Endodermal cell (in vitro differentiated cells): ENCODE measurements around the gene CLSTN2. TPM values are rescaled to one million over a fixed set of nuclear protein-coding genes. Genes with fewer than 3 reads are reported as not detected.

Source experiments
- DNase-seq: peaks from one replicate; pipeline ENCODE4 v3.0.0-alpha.2; 2017
- H3K27ac ChIP-seq: 2 replicates; pipeline ENCODE4 v1.5.1; 2013; ENCODE audit warnings: mild to moderate bottlenecking, low read depth, low read length, moderate library complexity
- H3K27me3 ChIP-seq: 2 replicates; pipeline ENCODE4 v1.6.1; 2013; ENCODE audit warnings: mild to moderate bottlenecking, low read length, moderate library complexity; ENCODE audit not compliant: insufficient read depth, control insufficient read depth, poor library complexity, severe bottlenecking
- H3K36me3 ChIP-seq: 2 replicates; pipeline ENCODE4 v1.7.0; 2013; ENCODE audit warnings: mild to moderate bottlenecking, low read length, moderate library complexity; ENCODE audit not compliant: control insufficient read depth, insufficient read depth
- H3K4me1 ChIP-seq: one replicate; pipeline ENCODE4 v1.7.0; 2013; ENCODE audit warnings: low read length; ENCODE audit not compliant: control insufficient read depth, insufficient read depth
- H3K4me3 ChIP-seq: 2 replicates; pipeline ENCODE4 v1.5.1; 2013; ENCODE audit warnings: mild to moderate bottlenecking, low read length, moderate library complexity
- H3K9ac ChIP-seq: 2 replicates; pipeline ENCODE4 v1.6.1; 2013; ENCODE audit warnings: mild to moderate bottlenecking, low read length, moderate library complexity; ENCODE audit not compliant: poor library complexity, severe bottlenecking; ENCODE audit errors: extremely low read depth
- H3K9me3 ChIP-seq: 2 replicates; pipeline ENCODE4 v1.6.1; 2013; ENCODE audit warnings: mild to moderate bottlenecking, low read length, moderate library complexity; ENCODE audit not compliant: control insufficient read depth
- H3K27ac Mint-ChIP-seq: 2 replicates; pipeline ENCODE4 v1.8.0; 2020; ENCODE audit warnings: mixed read lengths
- H3K27me3 Mint-ChIP-seq: 2 replicates; pipeline ENCODE4 v1.8.0; 2021; ENCODE audit warnings: mild to moderate bottlenecking, mixed read lengths; ENCODE audit not compliant: insufficient read depth
- H3K36me3 Mint-ChIP-seq: 2 replicates; pipeline ENCODE4 v1.8.0; 2020; ENCODE audit warnings: low read depth, mixed read lengths
- H3K4me1 Mint-ChIP-seq: 2 replicates; pipeline ENCODE4 v1.8.0; 2020; ENCODE audit warnings: mixed read lengths
- H3K4me3 Mint-ChIP-seq: 2 replicates; pipeline ENCODE4 v1.8.0; 2020; ENCODE audit warnings: mild to moderate bottlenecking, moderate library complexity, mixed read lengths
- H3K9me3 Mint-ChIP-seq: 2 replicates; pipeline ENCODE4 v1.8.0; 2020; ENCODE audit warnings: mild to moderate bottlenecking, mixed read lengths
- CTCF ChIP-seq: fragments of 200-600 bp; sonication (generic); conservative IDR thresholded peaks from 2 replicates; pipeline ENCODE4 v1.5.0; 2021; ENCODE audit warnings: antibody characterized with exemption, mild to moderate bottlenecking
- WGBS, 2 experiments: methylation state at CpG; one replicate each; pipeline versions ENCODE4 v1.1.5 to v1.1.7; 2013; ENCODE audit warnings: missing lambda C conversion rate in 2 of 2, mixed read lengths in 1 of 2; ENCODE audit not compliant: insufficient coverage in 1 of 2, insufficient read length in 1 of 2; 5-methylcytosine and 5-hydroxymethylcytosine counted together
- total RNA-seq, 2 donors: library from RNA; stranded (reverse); fragmentation: NEBNext Ultra II Directional in 1 of 2; extraction: Animal tissue kit (Norgen Biotek cat#: 25700) in 1 of 2; gene quantifications; 2 replicates in 1 of 2; 3 replicates in 1 of 2; pipeline ENCODE4 v1.2.1, GENCODE V29; 2021

Gene CLSTN2
- total RNA-seq, 2 donors from 2014 or later: 0.13 to 0.42 TPM

GRCh38 chr3:140285380-140285779 is 350.4 kb downstream of the CLSTN2 start:
- Mint-ChIP-seq H3K9me3 (no peaks in the 10 kb centered on the region), H3K4me3 (no peak overlapping the region), H3K4me1 (peaks cover 4% of the 10 kb centered on the region), H3K27ac (no peak overlapping the region), H3K36me3 (no peaks in the 10 kb centered on the region), H3K27me3 (peaks cover 7% of the 10 kb centered on the region)
- no peak overlapping the region for H3K4me3 ChIP-seq
- H3K4me1 ChIP-seq: peaks cover 5% of the 10 kb centered on the region
- H3K9ac ChIP-seq: no peak overlapping the region
- WGBS, 2 experiments: 60 to 67% methylated on average over 3 of the region's 3 CpGs
- DNase-seq: no peak
- no peak for TF ChIP-seq CTCF
- no peaks in the 10 kb centered on the region for H3K9me3 ChIP-seq
- no peaks in the 10 kb centered on the region for H3K27me3 ChIP-seq
- no peaks in the 10 kb centered on the region for H3K36me3 ChIP-seq
- no peak overlapping the region for H3K27ac ChIP-seq

GRCh38 chr3:140288595-140288994 is 353.6 kb downstream of the CLSTN2 start:
- Mint-ChIP-seq H3K4me1 (peaks cover 4% of the 10 kb centered on the region), H3K36me3 (no peaks in the 10 kb centered on the region), H3K4me3 (no peak overlapping the region), H3K27me3 (peaks cover 7% of the 10 kb centered on the region), H3K9me3 (no peaks in the 10 kb centered on the region), H3K27ac (no peak overlapping the region)
- WGBS, 2 experiments: 93% methylated on average over 1 of the region's 1 CpG; no CpG with 5 or more reads in 1 of the 2 experiments
- Histone ChIP-seq H3K27ac (no peak overlapping the region), H3K36me3 (no peaks in the 10 kb centered on the region), H3K4me3 (no peak overlapping the region), H3K9ac (no peak overlapping the region), H3K9me3 (no peaks in the 10 kb centered on the region), H3K4me1 (peaks cover 5% of the 10 kb centered on the region), H3K27me3 (no peaks in the 10 kb centered on the region)
- TF ChIP-seq CTCF: no peak
- DNase-seq: no peak

GRCh38 chr3:140290105-140290504 is 355.1 kb downstream of the CLSTN2 start:
- no peak for TF ChIP-seq CTCF
- H3K27ac ChIP-seq: no peak overlapping the region

More at GRCh38 chr3:140290105-140290504, 355.1 kb downstream of the CLSTN2 start:
- Histone ChIP-seq H3K4me1 (no peaks in the 10 kb centered on the region), H3K27me3 (no peaks in the 10 kb centered on the region), H3K4me3 (no peak overlapping the region), H3K9me3 (no peaks in the 10 kb centered on the region), H3K9ac (no peak overlapping the region), H3K36me3 (no peaks in the 10 kb centered on the region)
- no peaks in the 10 kb centered on the region for H3K9me3 Mint-ChIP-seq
- no peaks in the 10 kb centered on the region for H3K36me3 Mint-ChIP-seq
- 74 to 88% methylated on average over 2 of the region's 2 CpGs for WGBS, 2 experiments
- H3K27ac Mint-ChIP-seq: no peak overlapping the region
- H3K4me3 Mint-ChIP-seq: no peak overlapping the region
- H3K27me3 Mint-ChIP-seq: peaks cover 7% of the 10 kb centered on the region
- no peaks in the 10 kb centered on the region for H3K4me1 Mint-ChIP-seq
- no peak for DNase-seq
